ENCODE data around the gene SLC30A3. TPM values are rescaled to one million over a fixed set of nuclear protein-coding genes. Genes with fewer than 3 reads are reported as not detected.
A peak's percentile ranks its signal among the peaks of the same experiment; 100 is the strongest.

SLC30A3 gene
- total and polyA plus RNA-seq, 2 of the 13 experiments (the other 11 are each of a cell fraction or from before 2014, with no cell fraction given), result 0.38 to 0.79 TPM

DNA sequence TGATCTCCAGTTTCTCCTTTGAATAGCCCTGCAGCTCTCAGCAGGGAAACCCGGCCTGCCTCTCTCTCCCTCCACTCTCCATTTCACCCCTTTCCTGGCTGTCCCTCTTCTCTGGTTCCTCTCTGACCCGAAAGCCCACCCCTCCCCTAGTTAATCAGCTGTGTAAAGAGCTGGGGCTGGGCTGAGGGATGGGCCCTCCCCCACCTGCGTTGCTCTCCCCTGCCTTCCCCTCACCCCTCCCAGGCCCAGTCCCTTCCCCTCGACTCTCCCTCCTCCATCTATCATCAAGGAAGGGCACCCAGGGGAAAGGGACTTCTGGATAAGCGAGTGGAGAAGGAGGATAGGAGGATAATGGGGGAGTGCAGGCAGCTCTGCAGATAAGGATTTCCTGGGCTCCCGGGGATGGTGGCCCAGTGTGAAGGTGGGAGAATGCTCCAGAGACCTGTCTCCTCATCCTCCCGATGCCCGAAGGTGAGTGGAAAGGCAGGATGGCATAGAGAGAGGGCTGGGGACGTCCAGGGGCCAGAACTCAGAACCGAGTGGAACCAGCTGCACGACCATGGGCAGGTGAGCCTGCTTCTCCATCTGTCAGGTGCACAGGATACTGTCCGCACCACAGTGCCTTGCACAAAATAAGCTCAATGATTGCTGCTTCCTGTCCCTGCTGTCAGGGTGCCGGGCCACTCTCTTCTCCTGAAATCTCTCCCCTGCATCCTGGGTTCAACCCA, 12.0 kb downstream of the SLC30A3 start (continued):
- TF ChIP-seq, protein P1, sequence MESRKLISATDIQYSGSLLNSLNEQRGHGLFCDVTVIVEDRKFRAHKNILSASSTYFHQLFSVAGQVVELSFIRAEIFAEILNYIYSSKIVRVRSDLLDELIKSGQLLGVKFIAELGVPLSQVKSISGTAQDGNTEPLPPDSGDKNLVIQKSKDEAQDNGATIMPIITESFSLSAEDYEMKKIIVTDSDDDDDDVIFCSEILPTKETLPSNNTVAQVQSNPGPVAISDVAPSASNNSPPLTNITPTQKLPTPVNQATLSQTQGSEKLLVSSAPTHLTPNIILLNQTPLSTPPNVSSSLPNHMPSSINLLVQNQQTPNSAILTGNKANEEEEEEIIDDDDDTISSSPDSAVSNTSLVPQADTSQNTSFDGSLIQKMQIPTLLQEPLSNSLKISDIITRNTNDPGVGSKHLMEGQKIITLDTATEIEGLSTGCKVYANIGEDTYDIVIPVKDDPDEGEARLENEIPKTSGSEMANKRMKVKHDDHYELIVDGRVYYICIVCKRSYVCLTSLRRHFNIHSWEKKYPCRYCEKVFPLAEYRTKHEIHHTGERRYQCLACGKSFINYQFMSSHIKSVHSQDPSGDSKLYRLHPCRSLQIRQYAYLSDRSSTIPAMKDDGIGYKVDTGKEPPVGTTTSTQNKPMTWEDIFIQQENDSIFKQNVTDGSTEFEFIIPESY (CRISPR knock-in tag; IDR thresholded peaks at IDR 0.05), result no peak

DNA sequence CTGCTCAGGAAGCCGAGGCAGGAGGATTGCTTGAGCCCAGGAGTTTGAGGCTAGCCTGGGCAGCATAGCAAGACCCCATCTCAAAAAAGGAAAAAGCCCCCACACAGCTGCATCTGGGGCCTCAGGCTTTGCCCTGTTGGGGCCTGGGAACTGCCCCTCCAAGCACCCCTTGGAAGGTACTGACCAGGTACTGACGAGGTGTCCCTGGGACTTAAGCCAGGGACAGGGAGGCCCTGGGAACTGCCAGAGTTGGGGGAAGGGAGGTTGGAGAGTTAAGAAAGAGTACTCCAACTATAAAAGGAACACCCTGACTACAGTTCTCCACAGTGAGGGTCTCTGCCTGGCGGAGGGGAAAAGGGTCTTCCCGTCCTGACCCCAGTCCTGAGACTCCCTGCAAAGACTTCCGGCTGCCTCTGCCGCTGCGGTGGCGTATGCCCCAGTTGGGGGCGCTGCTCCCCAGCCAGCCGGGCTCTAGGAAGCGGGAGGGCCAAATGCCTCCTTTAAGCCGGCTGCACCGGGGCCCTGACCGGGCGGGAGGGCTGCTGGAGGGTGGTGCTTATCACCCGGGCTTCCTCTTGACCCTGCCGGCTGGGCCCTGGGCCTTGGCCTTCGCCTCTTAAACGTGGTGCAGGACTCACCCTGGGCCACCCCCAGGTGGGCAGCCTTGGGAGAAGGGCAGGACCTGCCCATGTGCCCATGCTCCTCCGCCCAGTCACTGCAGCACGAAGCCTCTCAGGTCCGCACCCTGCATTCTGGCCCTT, 12.8 kb downstream of the SLC30A3 start:
- Histone ChIP-seq H2AFZ (ENCODE audit: low read length) (peak overlapping the region; percentile 85), H3K36me3 (replicated peaks in 1 of 2; ENCODE audit: control insufficient read depth in 1 of 2, insufficient read depth in 2 of 2, low read length in 2 of 2) (no peaks in the 10 kb centered on the region), H3K9me3 (ENCODE audit: low read length) (no peaks in the 10 kb centered on the region), H3K9ac (ENCODE audit: insufficient read depth, low read depth, low read length) (peak overlapping the region; percentile 66), H3K4me3 (replicated peaks in 1 of 3; ENCODE audit: insufficient read depth in 1 of 3, low read depth in 2 of 3, low read length in 3 of 3) (peak overlapping the region; percentile 30 to 70 (median 31)), H3K79me2 (ENCODE audit: insufficient read depth, low read length) (no peaks in the 10 kb centered on the region), H3K4me2 (ENCODE audit: low read depth, low read length) (peak overlapping the region; percentile 94), H4K20me1 (ENCODE audit: insufficient read depth, low read length) (no peaks in the 10 kb centered on the region), H3K27me3 (ENCODE audit: control insufficient read depth in 1 of 2, insufficient read depth in 2 of 2, low read length in 2 of 2) (peaks cover 0 to 13% of the 10 kb centered on the region in 2 experiments; a peak in 3 of 5 replicates), H3K4me1 (ENCODE audit: insufficient read depth, low read length) (peaks cover 25% of the 10 kb centered on the region), H3K27ac (ENCODE audit: extremely low read length, insufficient read depth, low read length) (no peak overlapping the region)
- BruUV-seq (replicated peaks), result no TSS peak
- ChIA-PET CTCF (ENCODE audit: low intra/inter-chr PET ratio, low total read pairs) (interaction anchor here (1.9 to 3.6 kb wide), 3 partner anchors 15 to 53 kb away, joined by 7 to 38 read pairs (median 22); no protein-coding TSS in a partner anchor), POLR2A (interaction anchor here (0.9 to 2.1 kb wide), 6 partner anchors 10 to 169 kb away, joined by 3 to 6 read pairs (median 3); no protein-coding TSS in a partner anchor)
- peak; percentile 43 for FAIRE-seq
- 2% methylated on average over 14 of the region's 22 CpGs for WGBS (ENCODE audit: low lambda C conversion rate)
- in situ Hi-C loops (cut with HindIII; ENCODE audit: extremely low pct_ligation_motif_present, low pct_unique_long_range_greater_than_20kb) (no loop called here), intact Hi-C loops (cut with micrococcal nuclease; ENCODE audit: unreplicated experiment) (loop anchor here (1.0 to 10.0 kb wide), 3 partner anchors 30 to 125 kb away; partner anchors contain the start of genes EIF2B4 and SNX17)
- DNase-seq (ENCODE audit: low spot score), result peak; percentile 68
- peak; percentile 87 for ATAC-seq
- TF ChIP-seq, protein P2, sequence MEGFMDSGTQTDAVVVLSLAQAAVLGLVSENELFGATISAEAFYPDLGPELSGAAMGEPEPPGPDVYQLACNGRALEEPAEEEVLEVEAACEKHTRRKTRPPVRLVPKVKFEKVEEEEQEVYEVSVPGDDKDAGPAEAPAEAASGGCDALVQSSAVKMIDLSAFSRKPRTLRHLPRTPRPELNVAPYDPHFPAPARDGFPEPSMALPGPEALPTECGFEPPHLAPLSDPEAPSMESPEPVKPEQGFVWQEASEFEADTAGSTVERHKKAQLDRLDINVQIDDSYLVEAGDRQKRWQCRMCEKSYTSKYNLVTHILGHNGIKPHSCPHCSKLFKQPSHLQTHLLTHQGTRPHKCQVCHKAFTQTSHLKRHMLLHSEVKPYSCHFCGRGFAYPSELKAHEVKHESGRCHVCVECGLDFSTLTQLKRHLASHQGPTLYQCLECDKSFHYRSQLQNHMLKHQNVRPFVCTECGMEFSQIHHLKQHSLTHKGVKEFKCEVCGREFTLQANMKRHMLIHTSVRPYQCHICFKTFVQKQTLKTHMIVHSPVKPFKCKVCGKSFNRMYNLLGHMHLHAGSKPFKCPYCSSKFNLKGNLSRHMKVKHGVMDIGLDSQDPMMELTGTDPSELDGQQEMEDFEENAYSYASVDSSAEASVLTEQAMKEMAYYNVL (CRISPR knock-in tag; IDR thresholded peaks at IDR 0.05; ENCODE audit: borderline replicate concordance), result peak; percentile 58; the same call in 1 of the 2 replicates
- TF ChIP-seq ZNF589 (CRISPR knock-in tag; conservative IDR thresholded peaks at IDR 0.05), result no peak
- TF ChIP-seq JDP2 (CRISPR knock-in tag; IDR thresholded peaks at IDR 0.05; ENCODE audit: borderline replicate concordance), result no peak
- TF ChIP-seq, protein P3, sequence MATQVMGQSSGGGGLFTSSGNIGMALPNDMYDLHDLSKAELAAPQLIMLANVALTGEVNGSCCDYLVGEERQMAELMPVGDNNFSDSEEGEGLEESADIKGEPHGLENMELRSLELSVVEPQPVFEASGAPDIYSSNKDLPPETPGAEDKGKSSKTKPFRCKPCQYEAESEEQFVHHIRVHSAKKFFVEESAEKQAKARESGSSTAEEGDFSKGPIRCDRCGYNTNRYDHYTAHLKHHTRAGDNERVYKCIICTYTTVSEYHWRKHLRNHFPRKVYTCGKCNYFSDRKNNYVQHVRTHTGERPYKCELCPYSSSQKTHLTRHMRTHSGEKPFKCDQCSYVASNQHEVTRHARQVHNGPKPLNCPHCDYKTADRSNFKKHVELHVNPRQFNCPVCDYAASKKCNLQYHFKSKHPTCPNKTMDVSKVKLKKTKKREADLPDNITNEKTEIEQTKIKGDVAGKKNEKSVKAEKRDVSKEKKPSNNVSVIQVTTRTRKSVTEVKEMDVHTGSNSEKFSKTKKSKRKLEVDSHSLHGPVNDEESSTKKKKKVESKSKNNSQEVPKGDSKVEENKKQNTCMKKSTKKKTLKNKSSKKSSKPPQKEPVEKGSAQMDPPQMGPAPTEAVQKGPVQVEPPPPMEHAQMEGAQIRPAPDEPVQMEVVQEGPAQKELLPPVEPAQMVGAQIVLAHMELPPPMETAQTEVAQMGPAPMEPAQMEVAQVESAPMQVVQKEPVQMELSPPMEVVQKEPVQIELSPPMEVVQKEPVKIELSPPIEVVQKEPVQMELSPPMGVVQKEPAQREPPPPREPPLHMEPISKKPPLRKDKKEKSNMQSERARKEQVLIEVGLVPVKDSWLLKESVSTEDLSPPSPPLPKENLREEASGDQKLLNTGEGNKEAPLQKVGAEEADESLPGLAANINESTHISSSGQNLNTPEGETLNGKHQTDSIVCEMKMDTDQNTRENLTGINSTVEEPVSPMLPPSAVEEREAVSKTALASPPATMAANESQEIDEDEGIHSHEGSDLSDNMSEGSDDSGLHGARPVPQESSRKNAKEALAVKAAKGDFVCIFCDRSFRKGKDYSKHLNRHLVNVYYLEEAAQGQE (IDR thresholded peaks at IDR 0.05; ENCODE audit: borderline replicate concordance in 1 of 2, low read depth in 1 of 2, low read length in 2 of 2), result no peak
- TF ChIP-seq, protein P4, sequence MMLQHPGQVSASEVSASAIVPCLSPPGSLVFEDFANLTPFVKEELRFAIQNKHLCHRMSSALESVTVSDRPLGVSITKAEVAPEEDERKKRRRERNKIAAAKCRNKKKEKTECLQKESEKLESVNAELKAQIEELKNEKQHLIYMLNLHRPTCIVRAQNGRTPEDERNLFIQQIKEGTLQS (CRISPR knock-in tag; IDR thresholded peaks at IDR 0.05), result 0 out of 2 replicates have a peak, but pooled peaks have one; percentile 16
- no peak for TF ChIP-seq ZBTB42 (CRISPR knock-in tag; IDR thresholded peaks at IDR 0.05)
- 0 out of 2 replicates have a peak, but pooled peaks have one; percentile 52 for TF ChIP-seq ZNF777 (CRISPR knock-in tag; IDR thresholded peaks at IDR 0.05)
